Testis (tissue), 3 donors: Measurements from ENCODE around the gene KCNQ1. TPM values are rescaled to one million over a fixed set of nuclear protein-coding genes. Genes with fewer than 3 reads are reported as not detected.

Experiments
- DNase-seq: peaks from one replicate; pipeline ENCODE4 v3.0.0-alpha.2; 2019
- H3K27ac ChIP-seq, 2 donors: fragments of 200-600 bp; sonication (generic); one replicate each; pipeline ENCODE4 v1.5.1; 2019
- H3K27me3 ChIP-seq: fragments of 200-600 bp; sonication (generic); one replicate; pipeline ENCODE4 v1.5.1; 2019
- H3K36me3 ChIP-seq: fragments of 200-600 bp; sonication (generic); one replicate; pipeline ENCODE4 v1.5.1; 2017; ENCODE audit warnings: low read depth; ENCODE audit errors: missing control alignments
- H3K4me1 ChIP-seq: fragments of 200-600 bp; sonication (generic); one replicate; pipeline ENCODE4 v1.5.1; 2019
- H3K4me3 ChIP-seq, 2 donors: fragments of 200-600 bp; sonication (generic); one replicate each; pipeline ENCODE4 v1.5.1; 2017 to 2019
- H3K9me3 ChIP-seq: fragments of 200-600 bp; sonication (generic); one replicate; pipeline ENCODE4 v1.5.1; 2017
- CTCF ChIP-seq, 3 experiments: fragments of 450-650 bp in 2 of 3; fragments of 200-600 bp in 1 of 3; sonication (generic) in 1 of 3; IDR thresholded peaks; one replicate each; pipeline ENCODE4 v1.5.1; 2016 to 2019; ENCODE audit warnings: antibody characterized with exemption in 3 of 3, mild to moderate bottlenecking in 2 of 3, moderate library complexity in 1 of 3
- POLR2A ChIP-seq: fragments of 450-650 bp; IDR thresholded peaks from one replicate; pipeline ENCODE4 v1.6.1; 2017; ENCODE audit warnings: antibody characterized with exemption, mild to moderate bottlenecking, moderate library complexity
- WGBS, 2 donors: methylation state at CpG; one replicate each; pipeline ENCODE4 v1.1.5; 2018; 5-methylcytosine and 5-hydroxymethylcytosine counted together
- intact Hi-C: fragments of 100-400 bp; cut with DNase I; formaldehyde crosslinking; loops from one replicate; pipeline ENCODE4 v1.15.1; 2023; ENCODE audit warnings: low total_unique reads
- polyA plus RNA-seq: library from polyadenylated mRNA; stranded (reverse); fragments of 350-450 nt; fragmentation: Illumina TruSeq; extraction: RNeasy Lipid Tissue Mini Kit (QIAGEN cat#74804); gene quantifications from one replicate; pipeline ENCODE4 v1.2.3, GENCODE V29; 2014; ENCODE audit warnings: low read depth, low replicate concordance; ENCODE audit not compliant: insufficient read depth
- total RNA-seq, 2 donors: library from RNA; depleted of rRNA; stranded (reverse); fragments of >200 nt; gene quantifications; one replicate each; pipeline ENCODE4 v1.2.3, GENCODE V29; 2016

The KCNQ1 gene
- total and polyA plus RNA-seq, 3 donors from 2014 or later, result 6.0 to 24.2 (median 12.8) TPM

GRCh38 chr11:2809854-2810253, 365.0 kb downstream of the KCNQ1 start:
- Histone ChIP-seq H3K27ac (no peak overlapping the region), H3K9me3 (no peaks in the 10 kb centered on the region), H3K36me3 (no peaks in the 10 kb centered on the region), H3K27me3 (no peaks in the 10 kb centered on the region), H3K4me1 (peaks cover 19% of the 10 kb centered on the region), H3K4me3 (no peak overlapping the region)
- intact Hi-C loops, result no loop called here
- WGBS, 2 donors, result 94 to 100% methylated on average over 1 of the region's 1 CpG
- DNase-seq, result no peak
- TF ChIP-seq POLR2A (no peak), CTCF (IDR thresholded peaks at IDR 0.05) (no peak)

DNA sequence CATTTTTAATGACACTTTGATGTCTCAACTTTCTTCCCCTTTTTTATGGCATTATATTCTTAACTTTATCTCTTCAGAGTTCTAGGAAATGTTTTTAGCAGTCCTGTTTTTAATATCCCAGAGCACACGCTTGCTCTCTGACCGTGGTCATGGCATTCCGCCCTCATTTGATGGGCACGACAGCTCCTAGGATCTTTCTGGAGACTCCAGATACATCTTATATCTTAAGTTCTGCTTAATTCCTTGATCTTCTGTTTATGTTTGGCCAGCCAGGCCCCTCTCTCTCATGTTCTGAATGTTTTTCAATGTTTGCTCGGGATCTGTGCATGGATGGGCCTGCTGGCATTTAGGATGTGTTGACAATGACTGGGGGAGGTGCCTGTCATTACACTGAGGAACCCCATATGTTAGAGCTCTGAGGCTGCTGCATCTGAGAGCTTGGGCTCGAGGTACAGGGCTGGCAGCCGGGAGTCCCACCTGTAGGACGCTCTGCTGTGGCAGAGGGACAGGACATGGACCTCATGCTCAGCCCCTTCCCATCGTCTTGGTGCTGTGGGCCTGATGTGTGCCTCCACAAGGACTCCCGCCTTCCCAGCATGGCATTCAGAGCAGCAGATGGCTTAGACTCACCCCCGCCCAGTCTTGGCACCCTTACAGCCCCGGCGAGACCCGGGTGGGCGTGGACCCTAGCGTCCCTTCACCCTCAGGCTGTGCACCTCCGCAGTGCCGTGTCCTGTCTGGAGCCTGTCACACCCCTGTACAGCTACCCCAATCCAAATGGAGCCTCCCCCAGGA, 365.8 kb downstream of the KCNQ1 start:
- no peak overlapping the region for H3K27ac ChIP-seq
- no peaks in the 10 kb centered on the region for H3K36me3 ChIP-seq
- H3K9me3 ChIP-seq, result no peaks in the 10 kb centered on the region
- 81 to 93% methylated on average over 5 to 18 of the region's 18 CpGs for WGBS, 2 donors
- H3K4me1 ChIP-seq, result peaks cover 19% of the 10 kb centered on the region
- TF ChIP-seq CTCF (IDR thresholded peaks at IDR 0.05), result no peak
- TF ChIP-seq POLR2A, result no peak
- no peak for DNase-seq
- intact Hi-C loops, result no loop called here
- H3K4me3 ChIP-seq, result no peak overlapping the region
- H3K27me3 ChIP-seq, result no peaks in the 10 kb centered on the region

- H3K4me3 ChIP-seq, result no peak overlapping the region
- TF ChIP-seq POLR2A, result no peak
- TF ChIP-seq CTCF (IDR thresholded peaks at IDR 0.05), result no peak
- WGBS, 2 donors, result 77% methylated on average over 16 to 34 of the region's 34 CpGs
- no peaks in the 10 kb centered on the region for H3K27me3 ChIP-seq
- peaks cover 19% of the 10 kb centered on the region for H3K4me1 ChIP-seq
- no peak for DNase-seq
- no peaks in the 10 kb centered on the region for H3K36me3 ChIP-seq
- intact Hi-C loops, result no loop called here
- no peak overlapping the region for H3K27ac ChIP-seq
- no peaks in the 10 kb centered on the region for H3K9me3 ChIP-seq
Observed at GRCh38 chr11:2811206-2812091, 366.6 kb downstream of the KCNQ1 start.

DNA sequence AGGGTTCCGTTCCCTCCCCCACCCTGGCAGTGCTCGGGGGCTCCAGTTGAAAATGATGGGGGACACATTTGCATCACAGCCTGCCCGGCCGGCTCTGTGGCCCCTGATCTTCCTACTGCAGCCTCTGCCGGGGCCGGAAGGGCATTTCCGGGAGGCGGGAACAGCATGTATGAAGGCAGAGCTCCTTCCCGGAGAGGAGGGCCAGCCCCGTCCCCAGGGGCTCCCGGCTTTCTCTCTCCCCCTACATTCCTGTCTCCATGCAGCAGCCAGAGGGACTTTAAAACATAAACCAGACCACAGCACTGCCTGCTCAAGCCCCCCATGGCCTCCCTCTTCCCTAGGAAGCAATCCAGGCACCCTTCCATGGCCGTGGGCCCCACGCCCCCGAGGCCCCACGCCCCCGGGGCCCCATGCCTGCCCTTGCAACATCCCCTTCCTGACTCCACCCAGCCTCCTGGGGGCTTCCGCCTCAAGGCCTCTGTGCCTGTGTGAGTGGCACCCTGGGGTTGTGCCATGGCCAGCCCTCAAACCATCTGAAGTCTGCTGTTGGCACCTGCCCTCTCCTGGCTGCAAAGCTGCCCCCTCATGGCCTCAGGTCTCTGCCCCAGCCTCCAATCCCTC, 367.7 kb downstream of the KCNQ1 start:
- H3K27ac ChIP-seq, result no peak overlapping the region
- 47 to 56% methylated on average over 11 to 17 of the region's 17 CpGs for WGBS, 2 donors
- no peaks in the 10 kb centered on the region for H3K27me3 ChIP-seq
- H3K4me3 ChIP-seq, result no peak overlapping the region
- TF ChIP-seq POLR2A, result no peak
- no peak for TF ChIP-seq CTCF (IDR thresholded peaks at IDR 0.05)
- no peaks in the 10 kb centered on the region for H3K9me3 ChIP-seq
- DNase-seq, result peak; percentile 35
- intact Hi-C loops, result no loop called here
- no peaks in the 10 kb centered on the region for H3K36me3 ChIP-seq
- H3K4me1 ChIP-seq, result peaks cover 11% of the 10 kb centered on the region
